Measurements from ENCODE around the gene ATXN1.
A peak's percentile ranks its signal among the peaks of the same experiment; 100 is the strongest.

Gene ATXN1

DNA sequence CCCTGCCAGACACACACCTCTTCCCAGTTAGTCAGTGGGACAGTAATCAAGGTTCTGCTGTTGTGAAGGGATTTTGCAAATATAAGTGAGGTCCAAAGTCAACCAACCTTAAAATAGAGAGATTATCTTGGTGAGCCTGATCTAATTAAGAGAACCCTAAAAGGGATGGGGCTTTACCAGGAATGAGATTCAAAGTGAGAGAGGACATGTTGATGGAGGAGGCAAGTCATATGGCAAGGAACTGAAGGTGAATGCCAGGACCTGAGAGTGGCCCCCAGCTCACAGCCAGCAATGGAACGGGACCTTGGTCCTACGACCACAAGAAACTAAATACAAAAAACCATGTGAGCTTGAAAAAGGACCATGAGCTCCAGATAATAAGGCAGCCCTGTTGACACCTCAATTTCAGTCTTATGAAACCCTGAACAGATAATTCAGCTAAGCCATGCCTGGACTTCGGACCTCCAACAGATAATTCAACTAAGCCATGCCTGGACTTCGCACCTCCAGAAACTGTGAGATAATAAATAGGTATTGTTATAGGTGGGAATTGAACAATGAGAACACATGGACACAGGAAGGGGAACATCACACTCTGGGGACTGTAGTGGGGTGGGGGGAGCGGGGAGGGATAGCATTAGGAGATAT is 269.5 kb downstream of the ATXN1 start:
- no peak for DNase-seq

DNA sequence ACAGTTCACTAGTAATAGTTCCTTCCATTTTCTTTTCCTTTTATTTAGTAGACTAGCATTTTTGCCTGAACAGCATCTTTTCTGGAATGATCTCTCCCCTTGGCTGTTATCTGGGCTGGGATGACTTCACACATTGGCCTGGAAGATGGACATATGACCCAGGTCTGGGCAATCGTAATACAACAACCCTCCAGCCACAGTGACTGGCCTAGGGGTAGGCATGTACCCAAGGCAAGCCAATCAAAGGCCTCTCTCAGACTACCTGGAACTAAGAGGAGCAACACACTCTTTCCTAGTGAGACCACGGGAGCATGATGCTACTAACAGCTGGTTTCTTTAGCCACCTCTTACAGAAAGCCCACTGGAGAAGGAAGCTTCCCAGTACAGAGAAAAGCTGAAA is 270.6 kb downstream of the ATXN1 start:
- no peak for DNase-seq

DNA sequence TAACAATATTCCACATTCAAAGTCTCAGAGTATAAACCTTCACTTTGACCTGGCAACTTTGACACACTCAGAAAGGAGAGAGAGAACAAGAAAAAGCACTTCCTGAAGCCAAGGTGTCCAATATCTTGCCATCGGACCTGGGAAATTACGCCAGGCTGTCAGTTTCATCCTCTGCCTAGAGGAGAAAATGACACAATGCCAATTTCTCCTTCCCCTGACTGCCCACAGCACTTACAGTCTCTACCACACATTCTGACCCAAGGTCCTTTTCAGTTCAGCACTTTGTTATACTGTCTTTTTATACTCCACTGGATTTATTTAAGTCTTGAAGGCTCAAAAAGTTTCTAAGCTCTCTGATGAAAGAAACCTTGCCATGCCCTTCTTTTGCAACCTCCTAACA is 272.4 kb downstream of the ATXN1 start:
- DNase-seq: no peak

DNA sequence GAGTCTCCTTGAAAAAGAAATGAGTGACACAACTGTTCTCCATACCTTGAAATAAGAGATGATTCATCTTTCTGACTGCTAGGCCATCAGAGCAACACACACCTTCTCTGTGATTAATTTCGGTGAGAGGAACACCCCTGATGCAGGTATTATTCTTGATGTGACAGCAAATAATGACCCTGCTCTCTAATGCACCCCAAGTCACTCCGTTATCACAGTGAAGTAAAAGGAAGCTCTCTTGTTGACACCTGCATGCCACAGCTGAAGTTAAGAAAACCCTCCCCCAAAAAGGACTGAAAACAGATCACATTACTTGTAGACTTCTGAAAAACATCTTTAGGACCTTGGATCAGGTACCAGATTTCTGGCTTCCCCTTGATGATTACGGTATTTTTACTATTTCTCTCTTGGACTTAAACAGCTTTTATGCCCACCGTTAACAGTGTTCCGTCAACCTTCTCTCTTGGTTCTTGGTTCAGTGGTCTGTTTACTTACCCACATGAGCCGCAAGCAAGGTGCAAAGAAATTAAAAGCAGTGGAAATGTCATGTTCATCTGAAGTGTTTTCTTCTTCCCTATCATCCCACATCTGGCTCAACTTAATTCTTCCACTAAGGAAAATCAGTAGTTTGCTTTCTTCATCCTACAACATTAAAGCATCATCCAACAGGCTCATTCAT is 273.1 kb downstream of the ATXN1 start:
- no peak for DNase-seq

DNA sequence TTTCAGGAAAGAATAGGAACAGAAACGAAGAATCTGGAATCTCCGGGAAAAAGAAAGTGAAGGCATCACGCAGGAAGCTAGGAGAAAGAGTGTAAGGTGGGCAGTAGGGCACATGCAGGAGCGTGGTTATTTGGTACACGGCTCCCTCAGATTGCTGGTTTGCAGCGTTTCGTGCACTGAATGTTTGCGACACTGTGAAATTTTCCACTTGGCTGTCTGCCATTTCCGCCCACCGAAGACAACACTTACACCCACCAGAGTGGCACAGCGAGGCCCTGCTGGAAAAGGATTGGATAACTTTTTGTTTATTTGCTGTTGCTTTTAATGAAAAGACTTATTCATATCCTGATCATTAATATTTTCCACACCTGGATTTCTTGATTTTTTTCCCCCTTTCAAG is 274.6 kb downstream of the ATXN1 start:
- DNase-seq: peak; percentile 44 to 68

DNA sequence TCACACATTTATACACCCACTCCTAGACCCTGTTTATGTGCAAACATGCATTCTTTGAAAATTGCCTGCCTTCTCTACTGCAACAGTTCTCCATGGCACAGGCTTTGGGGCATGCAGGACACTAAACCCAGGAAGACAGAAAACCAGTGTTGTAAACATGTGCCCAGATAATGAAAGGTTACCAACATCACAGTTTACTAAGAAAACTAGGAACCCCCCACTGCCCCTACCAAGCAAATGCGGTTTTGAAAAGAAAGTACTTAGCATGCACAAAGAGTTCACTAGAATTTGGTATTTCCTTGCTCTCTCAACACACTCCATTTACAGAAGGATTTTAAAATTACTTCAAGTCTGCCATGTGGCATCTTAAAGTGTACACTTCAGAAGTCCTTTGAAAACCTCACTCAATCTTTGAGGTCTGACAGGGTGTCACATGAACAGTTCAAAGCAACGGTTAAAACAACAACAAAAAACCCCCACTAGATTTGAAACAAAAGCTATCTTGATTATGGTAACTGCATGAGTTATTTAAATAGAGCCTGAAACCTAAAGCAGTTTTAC is 277.9 kb downstream of the ATXN1 start:
- DNase-seq: no peak

DNA sequence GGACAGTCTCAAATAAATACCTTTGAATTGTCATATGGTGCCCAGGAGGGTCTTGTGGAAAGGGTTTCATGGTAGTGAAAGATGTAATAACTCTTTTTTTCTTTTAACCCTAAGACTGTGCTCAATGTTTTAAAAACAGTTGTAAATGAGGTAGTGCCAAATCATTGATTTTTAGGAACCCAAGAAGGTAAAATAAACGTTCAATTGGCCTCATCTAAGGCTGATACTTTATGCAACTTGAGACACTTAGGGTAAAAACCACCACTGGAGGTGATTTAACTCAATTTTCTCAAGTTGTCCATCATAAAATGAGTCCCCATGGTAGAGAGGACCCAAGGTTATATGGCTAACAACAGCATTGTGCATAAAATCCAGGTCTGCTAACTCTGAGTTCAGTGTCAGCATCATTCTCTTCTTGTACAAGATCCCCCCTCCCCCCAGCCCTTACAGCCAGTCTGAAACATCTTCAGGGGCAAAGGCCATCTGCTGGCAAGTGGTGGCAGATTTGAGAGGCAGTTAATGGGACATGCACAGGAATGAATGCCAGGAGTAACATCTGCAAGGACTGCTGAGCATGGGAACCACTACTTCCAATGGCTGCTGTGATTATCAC is 278.5 kb downstream of the ATXN1 start:
- no peak for DNase-seq

DNA sequence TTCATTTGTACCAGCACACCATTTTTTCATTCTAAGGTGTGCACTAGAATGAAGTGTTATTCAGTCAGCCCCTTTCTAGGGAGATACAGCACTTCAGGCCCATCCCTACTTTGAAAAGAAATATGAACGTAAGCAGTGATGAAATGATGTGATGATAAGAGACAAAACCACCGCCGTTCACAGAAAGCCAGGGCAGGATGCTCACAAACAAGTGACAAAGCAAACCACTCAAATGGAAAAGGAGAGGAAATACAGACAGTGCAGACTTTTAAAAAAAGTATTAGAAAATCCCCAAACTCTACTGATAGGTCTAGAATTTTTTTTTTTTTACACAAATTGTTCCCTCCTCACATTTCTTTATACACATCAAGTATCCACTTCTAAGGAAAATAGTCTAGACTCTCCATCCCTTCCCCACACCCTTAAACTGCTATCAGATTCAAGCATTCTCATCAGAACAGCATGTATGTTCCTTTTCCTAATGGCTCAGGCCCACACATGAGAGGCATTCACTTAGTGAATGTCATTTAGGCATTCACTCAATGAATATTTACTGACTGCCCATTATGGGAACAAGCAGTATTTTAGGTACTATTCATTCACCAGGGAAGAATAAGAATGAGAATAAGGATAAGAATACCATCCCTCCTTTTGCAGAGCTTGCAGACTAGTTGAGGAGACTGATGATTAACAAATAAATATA is 279.4 kb downstream of the ATXN1 start:
- peak; percentile 48 to 61 for DNase-seq

DNA sequence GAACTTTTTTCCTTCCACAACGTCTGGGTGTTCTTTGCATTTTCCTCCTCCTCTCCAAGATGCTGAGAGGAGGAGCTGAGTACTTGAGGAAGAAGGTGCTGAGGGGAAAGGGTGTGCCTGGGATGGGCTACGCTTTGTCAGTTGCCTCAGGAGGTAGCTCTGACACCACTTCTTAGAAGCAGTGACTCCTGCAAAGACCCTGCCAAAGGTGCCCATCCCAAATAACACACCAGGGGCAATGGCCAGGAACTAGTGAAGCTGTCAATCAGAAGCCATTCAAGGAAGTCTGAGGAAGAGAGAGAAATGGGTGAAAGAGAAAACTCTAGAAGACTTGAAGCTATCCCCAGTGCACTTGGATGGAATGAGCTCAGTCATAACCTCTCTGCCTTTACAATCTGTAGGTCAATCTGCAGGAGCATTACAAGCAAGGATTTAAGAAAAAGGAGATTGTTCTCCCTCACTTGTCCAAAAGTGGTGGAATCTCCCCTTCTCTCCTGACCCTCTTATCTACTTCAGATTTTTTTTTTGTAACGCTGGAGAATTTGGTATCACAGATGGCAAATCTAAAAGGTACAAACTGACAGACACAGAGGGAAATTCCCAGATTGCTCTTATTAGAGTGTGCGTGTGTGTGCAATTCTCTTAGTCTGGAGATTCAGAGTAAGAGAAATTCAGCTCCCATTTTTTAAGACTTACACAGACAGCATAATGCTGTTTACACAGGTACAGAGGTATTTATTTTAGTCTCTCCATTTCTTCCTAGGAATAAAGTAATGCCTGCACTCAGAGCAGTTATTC is 280.3 kb downstream of the ATXN1 start:
- DNase-seq: no peak

DNA sequence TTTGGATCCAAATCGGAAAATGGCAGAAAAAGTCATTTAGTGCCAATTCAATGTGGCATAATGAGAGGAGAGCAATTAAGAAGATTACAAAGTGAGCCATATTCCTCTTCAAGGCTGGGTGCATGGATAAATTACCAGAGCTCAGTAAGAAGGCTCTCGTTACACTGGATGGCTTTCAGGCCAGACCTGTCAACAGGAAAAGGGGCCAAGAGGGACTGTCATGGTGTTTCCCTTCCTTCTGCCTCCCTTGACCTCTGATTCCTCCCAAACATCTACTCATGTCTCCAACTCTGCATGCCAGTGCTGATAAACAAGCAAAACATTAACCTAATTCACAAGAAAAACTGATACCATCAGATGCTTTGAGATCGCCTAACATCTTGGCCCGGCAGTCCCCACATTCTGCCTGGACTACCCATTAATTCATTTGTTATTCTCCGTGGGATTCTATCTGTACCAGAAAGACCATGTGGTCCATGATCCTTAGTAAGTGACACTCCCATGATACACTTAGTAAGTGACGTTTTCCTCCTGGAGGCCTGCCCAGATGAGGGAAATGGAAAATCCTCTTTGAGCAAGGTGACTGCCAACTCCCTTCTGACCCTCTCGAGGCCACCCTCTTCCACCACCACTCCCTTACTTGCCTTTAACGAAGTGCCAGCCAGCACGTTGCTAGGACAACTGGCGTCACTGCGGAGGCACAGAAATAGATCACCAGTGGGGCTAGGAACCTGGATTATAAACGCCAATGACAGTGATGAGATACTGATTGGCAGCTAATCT is 283.7 kb downstream of the ATXN1 start:
- no peak for DNase-seq

DNA sequence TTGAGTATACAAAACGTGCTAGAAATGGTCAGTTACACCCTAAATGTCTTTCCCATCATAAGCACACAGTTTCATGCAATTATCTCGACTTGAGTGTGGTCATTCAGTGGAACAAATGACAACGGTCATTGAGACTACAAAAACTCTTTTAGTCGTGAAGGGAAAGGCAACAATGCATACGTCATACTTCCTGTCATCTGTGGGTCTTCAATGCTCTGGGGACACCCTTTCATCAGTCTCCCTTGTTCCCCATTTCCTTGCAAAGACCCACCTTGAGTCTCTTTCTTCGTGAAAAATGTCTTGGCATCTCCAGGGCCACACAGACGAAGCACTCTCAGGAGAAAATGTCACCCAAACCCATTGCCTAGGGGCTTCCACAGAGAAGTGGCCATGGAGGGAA is 284.4 kb downstream of the ATXN1 start:
- no peak for DNase-seq

DNA sequence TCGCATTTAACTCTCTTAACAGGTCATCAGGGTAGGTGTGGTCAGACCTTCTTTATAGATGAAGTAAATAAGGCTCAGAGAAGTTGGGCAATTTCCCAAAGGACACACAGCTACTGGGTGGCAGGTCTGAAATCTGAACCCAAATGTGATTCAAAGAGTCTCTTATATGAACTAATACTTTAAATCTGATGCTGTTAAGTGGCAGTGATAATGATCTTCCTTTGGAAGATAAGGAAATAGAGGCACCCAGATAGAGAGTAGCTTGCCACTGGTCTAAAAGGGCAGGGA is 285.8 kb downstream of the ATXN1 start:
- DNase-seq: no peak

DNA sequence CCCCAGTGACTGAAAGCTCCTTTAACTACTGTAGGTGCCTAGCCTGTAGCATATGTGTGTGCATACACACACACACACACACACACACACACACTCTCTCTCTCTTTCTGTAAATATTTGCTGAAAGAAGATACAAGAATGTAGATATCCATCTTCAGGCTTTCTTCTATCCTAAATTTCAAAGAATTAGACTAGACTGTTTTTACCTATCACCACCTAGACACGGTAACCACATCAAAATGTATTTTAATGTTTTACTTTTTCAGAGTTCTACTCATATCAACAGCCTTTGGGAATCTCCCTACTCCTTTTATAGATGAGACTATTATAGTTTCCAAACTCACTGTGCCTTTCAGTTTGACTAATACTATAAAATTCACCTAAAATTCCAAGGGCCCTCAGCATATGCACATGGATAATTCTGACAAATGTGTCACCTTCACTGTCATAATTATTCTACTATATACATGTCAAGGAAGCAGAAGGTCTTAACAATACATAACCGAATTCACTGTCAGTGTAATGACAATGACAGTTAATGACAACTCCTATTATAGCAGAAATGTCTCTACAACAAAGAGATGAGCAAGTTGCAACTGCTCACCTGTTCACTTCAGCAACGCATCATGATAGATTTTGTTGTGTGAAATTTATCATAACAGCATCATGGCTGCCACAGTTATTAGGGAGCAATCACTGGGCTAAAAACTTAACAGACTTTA is 286.3 kb downstream of the ATXN1 start:
- no peak for DNase-seq

DNA sequence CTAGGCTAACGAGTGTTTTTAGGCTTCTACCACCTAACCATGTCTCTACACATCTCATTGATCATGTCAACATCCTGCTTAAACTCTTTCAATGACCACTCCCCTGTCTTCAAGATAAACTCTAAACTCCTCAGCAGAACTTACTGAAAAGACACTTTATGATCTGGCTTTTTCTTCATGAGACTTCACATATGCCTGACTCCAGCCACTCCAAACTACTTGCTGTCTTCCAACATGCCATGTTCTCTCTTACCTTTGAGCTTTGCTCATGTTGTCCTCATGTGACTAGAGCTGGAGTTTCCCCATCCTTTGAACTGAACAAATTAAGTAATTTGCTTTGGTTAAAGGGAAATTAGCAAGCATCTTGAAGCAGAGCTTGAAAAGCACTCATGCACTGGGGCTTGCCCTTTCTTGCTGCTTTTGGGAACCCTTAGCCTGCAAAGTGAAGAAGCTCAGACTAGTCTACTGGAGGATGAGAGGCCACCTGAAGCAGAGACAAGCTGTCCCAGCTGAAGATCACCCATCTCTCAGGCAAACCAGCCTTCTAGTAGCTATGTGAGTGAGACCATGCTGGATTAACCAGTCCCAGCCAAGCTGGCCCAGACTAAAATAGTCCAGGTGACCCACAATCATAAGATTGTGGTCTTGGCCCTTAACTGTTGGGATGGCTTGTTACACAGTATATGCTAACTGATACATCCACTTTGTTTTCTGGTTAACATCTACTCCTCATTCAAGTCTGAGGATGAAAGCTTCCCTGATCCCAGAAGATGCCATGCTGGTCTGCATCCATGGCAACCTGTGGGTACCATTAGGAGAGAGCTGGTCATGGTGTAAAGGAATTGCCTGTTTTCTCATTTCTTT is 287.1 kb downstream of the ATXN1 start:
- peak in 1 of 2 donors; percentile 40 for DNase-seq

DNA sequence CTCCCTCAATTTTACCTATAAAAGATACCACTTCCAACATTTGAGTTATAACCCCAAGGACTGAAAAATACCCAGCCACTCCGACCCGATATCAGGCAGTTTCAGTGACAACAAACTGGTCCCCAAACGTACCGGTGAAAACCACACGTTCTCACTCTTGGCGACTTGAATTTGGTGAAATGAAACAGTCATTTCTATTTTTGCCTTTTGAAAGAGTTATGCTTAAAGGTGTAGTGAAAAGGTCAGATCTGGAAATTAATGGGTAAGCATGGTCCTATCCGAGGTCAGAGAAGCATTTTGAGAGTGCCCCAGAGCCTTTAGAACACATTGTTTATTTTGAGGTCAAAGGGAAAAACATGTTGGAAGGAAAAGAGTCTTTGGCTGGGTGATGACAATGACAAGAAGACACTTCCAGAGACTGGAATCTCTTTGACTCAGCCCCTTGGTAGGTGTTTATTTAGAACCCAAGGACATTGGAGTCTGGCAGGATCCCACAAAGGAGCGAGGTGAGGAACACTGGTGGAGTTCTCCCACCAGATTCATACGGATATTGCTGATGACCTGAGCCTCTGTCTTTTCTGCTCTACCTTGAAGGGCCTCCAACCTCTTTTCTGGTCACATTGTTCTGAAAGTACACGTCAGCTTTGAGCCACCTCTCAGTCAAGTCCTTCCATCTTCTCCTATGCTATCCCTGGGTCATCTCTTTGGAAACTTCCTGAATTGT is 287.9 kb downstream of the ATXN1 start:
- no peak for DNase-seq

DNA sequence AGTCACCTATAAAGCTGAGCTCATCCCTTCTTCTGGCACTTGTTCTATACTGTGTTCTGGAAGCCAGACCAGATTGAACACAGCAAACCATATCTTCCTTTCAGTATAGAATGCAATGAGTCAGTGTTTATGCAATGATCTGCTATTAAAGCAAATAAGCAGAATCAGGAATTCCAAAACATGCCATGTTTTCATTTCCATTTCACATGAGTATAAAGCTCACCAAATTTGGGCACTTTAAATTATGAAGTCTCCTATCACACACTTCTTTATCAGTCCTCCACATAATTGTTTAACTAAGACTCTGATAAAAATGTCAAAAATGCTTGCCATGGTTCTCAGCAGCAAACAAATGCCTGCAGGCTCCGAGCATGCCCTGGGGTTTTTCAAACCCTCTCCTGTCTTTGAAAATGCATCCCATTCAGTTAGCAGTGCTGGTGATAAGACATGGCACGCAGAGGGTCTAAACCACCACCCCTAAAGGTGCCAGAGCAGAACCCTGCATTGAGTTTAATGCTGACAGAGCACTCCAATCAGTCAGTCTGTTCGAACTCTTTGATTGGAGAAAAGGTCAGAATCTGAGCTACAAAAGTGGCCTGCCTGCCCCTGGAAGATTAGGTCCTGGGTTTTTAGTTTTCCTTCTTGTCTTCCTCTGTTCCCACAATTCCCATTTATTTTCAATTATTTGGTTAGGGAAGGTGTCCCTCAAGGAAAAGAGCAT is 288.8 kb downstream of the ATXN1 start:
- no peak for DNase-seq

DNA sequence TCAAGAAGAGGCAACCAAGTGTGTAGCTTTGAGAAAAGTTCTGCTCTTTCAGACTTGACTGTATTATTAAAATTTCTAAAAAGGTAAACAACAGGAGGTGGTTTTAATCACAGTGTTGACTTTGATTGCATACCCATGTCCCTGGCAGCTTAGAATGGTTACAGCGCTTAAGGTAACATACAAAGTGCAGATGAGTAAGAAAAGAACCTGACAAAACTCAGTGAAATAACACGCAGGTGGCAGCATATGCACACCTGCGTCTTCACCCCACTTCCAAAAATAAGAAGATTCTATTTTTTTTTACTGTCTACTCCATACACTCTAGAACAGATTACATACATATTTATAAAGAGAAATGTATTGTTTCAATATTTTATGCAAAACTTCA is 289.4 kb downstream of the ATXN1 start:
- DNase-seq: no peak

DNA sequence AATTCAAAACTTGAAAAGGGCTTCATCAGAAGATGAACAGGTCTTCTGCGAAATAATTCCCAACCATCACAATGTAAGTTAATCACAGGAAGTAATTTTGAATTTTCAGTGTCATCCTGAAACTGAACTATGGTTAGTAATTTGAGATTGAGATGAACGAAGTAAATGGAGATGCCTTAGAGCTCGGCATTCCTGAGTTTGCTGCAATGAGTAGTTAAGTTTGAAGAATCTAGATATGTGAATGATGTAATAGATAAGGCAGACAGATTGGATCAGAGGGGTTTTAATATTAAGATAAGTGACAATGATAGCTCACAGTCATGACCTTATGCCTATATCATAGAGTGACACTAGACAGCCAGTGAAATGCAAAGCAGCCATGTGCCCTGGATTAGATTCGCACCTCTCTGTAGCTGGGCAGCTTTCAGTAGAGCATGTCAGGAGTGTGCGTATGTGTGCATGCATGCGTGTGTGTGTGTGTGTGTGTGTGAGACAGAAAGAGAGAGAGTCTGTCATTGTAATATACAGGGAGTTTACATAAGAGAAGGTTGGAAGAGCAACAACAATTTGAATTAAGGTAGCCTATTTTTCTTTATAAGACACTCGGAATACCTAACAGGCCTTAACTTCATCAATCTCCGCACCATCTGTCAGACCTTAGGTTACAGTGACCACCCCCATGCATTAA is 289.9 kb downstream of the ATXN1 start:
- DNase-seq: no peak
